ENCODE data around the gene KNCN. TPM values are rescaled to one million over a fixed set of nuclear protein-coding genes. Genes with fewer than 3 reads are reported as not detected.

KNCN gene
- total RNA-seq = not detected

- no peaks in the 10 kb centered on the region for H3K4me1 ChIP-seq (ENCODE audit: control insufficient read depth in 1 of 2, low read depth in 2 of 2)
- TF ChIP-seq CTCF (IDR thresholded peaks at IDR 0.05) = no peak
- DNase-seq (ENCODE audit: low spot score) (no peak), ATAC-seq (ENCODE audit: insufficient number of reproducible peaks, low FRiP score, low read depth) (no peak)
- H3K4me3 ChIP-seq = no peak within 1 kb of the TSS
- H3K9me3 ChIP-seq = no peaks in the 10 kb centered on the region
- no peak within 1 kb of the TSS for H3K27ac ChIP-seq
- no peaks in the 10 kb centered on the region for H3K27me3 ChIP-seq (replicated peaks; ENCODE audit: insufficient read depth)
- H3K36me3 ChIP-seq = no peaks in the 10 kb centered on the region
Measured at GRCh38 chr1:46551597-46552095, at the start of gene KNCN. Gene KNCN (minus strand): TSS chr1:46551647. CDS start chr1:46551215, 432 bp downstream.

GRCh38 chr1:46599059-46599970, 47.9 kb upstream of the KNCN start:
- no peak overlapping the region for H3K4me3 ChIP-seq
- H3K36me3 ChIP-seq = peaks cover 5% of the 10 kb centered on the region
- DNase-seq (ENCODE audit: low spot score) (no peak), ATAC-seq (ENCODE audit: insufficient number of reproducible peaks, low FRiP score, low read depth) (no peak)
- H3K27me3 ChIP-seq (replicated peaks; ENCODE audit: insufficient read depth) = no peaks in the 10 kb centered on the region
- peaks cover 10 to 72% of the 10 kb centered on the region in 2 donors for H3K4me1 ChIP-seq (ENCODE audit: control insufficient read depth in 1 of 2, low read depth in 2 of 2)
- no peak overlapping the region for H3K27ac ChIP-seq
- TF ChIP-seq CTCF (IDR thresholded peaks at IDR 0.05) = no peak
- no peaks in the 10 kb centered on the region for H3K9me3 ChIP-seq

- peaks cover 22% of the 10 kb centered on the region for H3K36me3 ChIP-seq
- no peak for DNase-seq (ENCODE audit: low spot score)
- H3K27ac ChIP-seq = no peak overlapping the region
- no peak overlapping the region for H3K4me3 ChIP-seq
- TF ChIP-seq CTCF (IDR thresholded peaks at IDR 0.05) = no peak
- no peaks in the 10 kb centered on the region for H3K9me3 ChIP-seq
- no peak for ATAC-seq (ENCODE audit: insufficient number of reproducible peaks, low FRiP score, low read depth)
- no peaks in the 10 kb centered on the region for H3K27me3 ChIP-seq (replicated peaks; ENCODE audit: insufficient read depth)
- peaks cover 0 to 54% of the 10 kb centered on the region in 2 donors for H3K4me1 ChIP-seq (ENCODE audit: control insufficient read depth in 1 of 2, low read depth in 2 of 2)
Measured at GRCh38 chr1:46596846-46597245, 45.4 kb upstream of the KNCN start.

- DNase-seq (ENCODE audit: low spot score) = no peak
- Histone ChIP-seq H3K27ac (peak overlapping the region in 1 of 2 donors; percentile 24), H3K9me3 (no peaks in the 10 kb centered on the region), H3K36me3 (peaks cover 30% of the 10 kb centered on the region), H3K4me3 (no peak overlapping the region), H3K4me1 (ENCODE audit: control insufficient read depth in 1 of 2, low read depth in 2 of 2) (peaks cover 0 to 46% of the 10 kb centered on the region in 2 donors), H3K27me3 (replicated peaks; ENCODE audit: insufficient read depth) (no peaks in the 10 kb centered on the region)
- no peak for TF ChIP-seq CTCF (IDR thresholded peaks at IDR 0.05)
- ATAC-seq (ENCODE audit: insufficient number of reproducible peaks, low FRiP score, low read depth) = no peak
Measured at GRCh38 chr1:46596036-46596435, 44.6 kb upstream of the KNCN start.

- no peak overlapping the region for H3K27ac ChIP-seq
- H3K4me3 ChIP-seq = no peak overlapping the region
- peaks cover 33% of the 10 kb centered on the region for H3K36me3 ChIP-seq
- no peak for ATAC-seq (ENCODE audit: insufficient number of reproducible peaks, low FRiP score, low read depth)
- no peak for TF ChIP-seq CTCF (IDR thresholded peaks at IDR 0.05)
- DNase-seq (ENCODE audit: low spot score) = no peak
- no peaks in the 10 kb centered on the region for H3K27me3 ChIP-seq (replicated peaks; ENCODE audit: insufficient read depth)
- no peaks in the 10 kb centered on the region for H3K9me3 ChIP-seq
- peaks cover 0 to 37% of the 10 kb centered on the region in 2 donors for H3K4me1 ChIP-seq (ENCODE audit: control insufficient read depth in 1 of 2, low read depth in 2 of 2)
Measured at GRCh38 chr1:46595127-46595526, 43.7 kb upstream of the KNCN start.

Measured in thoracic aorta (tissue), 2 donors.